ENCODE results near the gene LARGE2. TPM values are rescaled to one million over a fixed set of nuclear protein-coding genes. Genes with fewer than 3 reads are reported as not detected.

LARGE2 gene
- total RNA-seq, 1 experiment from 2014 or later: 67.6 TPM

GRCh38 chr11:45932217-45932616 is 9.8 kb downstream of the LARGE2 start:
- no peaks in the 10 kb centered on the region for H4K20me1 ChIP-seq (ENCODE audit: insufficient read depth)
- ATAC-seq: no peak
- no TSS peak for BruUV-seq (replicated peaks)
- no peaks in the 10 kb centered on the region for H3K27me3 ChIP-seq (ENCODE audit: insufficient read depth, low read length)
- peaks cover 8 to 12% of the 10 kb centered on the region in 2 experiments; a peak in 3 of 4 replicates for H3K36me3 ChIP-seq (ENCODE audit: control insufficient read depth in 1 of 2, insufficient read depth in 2 of 2, low read length in 2 of 2)
- H3K9ac ChIP-seq (ENCODE audit: low read length): no peak overlapping the region
- H3K4me2 ChIP-seq (ENCODE audit: low read length): no peak overlapping the region
- no peak overlapping the region for H2AFZ ChIP-seq (ENCODE audit: low read depth, low read length, poor library complexity, severe bottlenecking)
- CTCF ChIA-PET: no interaction called here
- H3K79me2 ChIP-seq (ENCODE audit: insufficient read depth, low read length): no peaks in the 10 kb centered on the region
- no peaks in the 10 kb centered on the region for H3K9me2 ChIP-seq (ENCODE audit: insufficient read depth)
- H3K4me1 ChIP-seq (ENCODE audit: control insufficient read depth in 1 of 2, insufficient read depth in 2 of 2, low read length in 2 of 2): peaks cover 0 to 8% of the 10 kb centered on the region in 2 experiments; a peak in 3 of 4 replicates
- RAD21 ChIA-PET (ENCODE audit: low non-redundant PET in 1 of 2, low total read pairs in 2 of 2, uncharacterized antibody in 2 of 2, unreplicated experiment in 2 of 2): no interaction called here
- intact Hi-C loops (cut with micrococcal nuclease): no loop called here
- H3K27ac ChIP-seq (ENCODE audit: low read depth, low read length): no peak overlapping the region
- DNase-seq (ENCODE audit: low read depth, low spot score): no peak
- POLR2A ChIA-PET: no interaction called here
- H3K4me3 ChIP-seq (replicated peaks in 1 of 2; ENCODE audit: low read depth in 1 of 2, low read length in 2 of 2): no peak overlapping the region
- no peaks in the 10 kb centered on the region for H3K9me3 ChIP-seq (ENCODE audit: control insufficient read depth in 1 of 2, insufficient read depth in 1 of 2, low read depth in 1 of 2, low read length in 2 of 2)
- TF ChIP-seq SP1 (IDR thresholded peaks at IDR 0.05; ENCODE audit: low read depth) (no peak), EZH2 (IDR thresholded peaks at IDR 0.05) (no peak), POLR2A (IDR thresholded peaks at IDR 0.05; ENCODE audit: borderline replicate concordance, extremely low read depth, insufficient read depth, insufficient read length) (no peak), ELF1 (IDR thresholded peaks at IDR 0.05; ENCODE audit: borderline replicate concordance, low read depth) (no peak), ZBTB33 (IDR thresholded peaks at IDR 0.05; ENCODE audit: extremely low read depth, insufficient replicate concordance, low read length) (no peak), ZNF274 (IDR thresholded peaks at IDR 0.05; ENCODE audit: low read depth, low read length) (no peak), JUND (IDR thresholded peaks at IDR 0.05) (no peak), SIN3A (IDR thresholded peaks at IDR 0.05; ENCODE audit: low read depth) (no peak), EZH2phosphoT487 (IDR thresholded peaks at IDR 0.05; ENCODE audit: borderline replicate concordance) (no peak), CEBPB (IDR thresholded peaks at IDR 0.05; ENCODE audit: low read depth) (no peak), CBX3 (IDR thresholded peaks at IDR 0.05; ENCODE audit: low read depth) (no peak), MAX (IDR thresholded peaks at IDR 0.05) (no peak)

All from HCT116 (cell line).